Stimulated activated CD4-positive, alpha-beta T cell treated with anti-CD3 and anti-CD28 coated beads, Interleukin-1b, Interleukin-23, amount 100 ng/mL, for 48 hours (primary cell): Measurements from ENCODE around the gene SHANK1.

Experiments
- DNase-seq: peaks from one replicate; pipeline ENCODE4 v3.0.0-alpha.2; 2020

The SHANK1 gene

DNA sequence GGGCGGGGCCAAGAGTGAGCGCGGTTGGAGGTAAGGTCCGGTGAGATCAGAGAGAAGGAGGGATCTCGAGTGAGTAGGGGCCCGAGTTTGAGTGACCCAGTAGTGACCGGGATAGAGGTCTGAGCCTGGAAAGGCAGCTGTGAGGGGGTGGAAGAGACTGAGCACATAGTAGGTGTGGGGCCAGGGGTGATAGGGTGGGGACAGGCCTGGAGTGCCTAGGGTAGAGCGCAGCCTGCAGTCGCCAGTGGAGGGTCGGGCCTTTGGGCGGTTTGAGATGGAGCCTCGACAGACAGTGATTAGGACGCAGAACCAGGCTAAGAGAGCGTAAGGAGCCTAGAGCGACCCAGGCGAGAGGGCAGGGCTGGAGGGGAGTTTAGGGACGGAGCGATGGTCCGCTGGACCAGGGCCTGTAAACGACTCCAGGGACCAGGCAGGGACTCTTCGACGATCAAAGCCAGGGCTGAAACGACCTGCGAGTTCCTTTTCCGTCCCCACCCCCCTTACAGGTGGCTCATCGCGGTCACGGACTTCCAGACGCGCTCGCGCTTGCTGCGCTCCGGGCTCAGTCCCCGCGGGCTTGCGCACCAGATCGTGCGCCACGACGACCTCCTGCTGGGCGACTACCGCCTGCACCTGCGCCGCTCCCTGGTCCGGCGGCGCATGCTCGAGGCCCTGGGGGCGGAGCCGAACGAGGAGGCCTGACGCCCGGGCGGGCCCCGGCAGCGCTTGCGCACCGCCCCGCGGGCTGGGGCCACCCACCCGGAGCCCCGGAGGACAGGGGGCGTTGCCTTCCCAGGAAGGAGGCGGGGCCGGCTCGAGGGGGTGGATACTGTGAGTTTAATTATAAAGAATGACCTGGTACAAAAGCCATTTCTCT, 60.9 kb downstream of the SHANK1 start:
- DNase-seq, result peak; percentile 77

DNA sequence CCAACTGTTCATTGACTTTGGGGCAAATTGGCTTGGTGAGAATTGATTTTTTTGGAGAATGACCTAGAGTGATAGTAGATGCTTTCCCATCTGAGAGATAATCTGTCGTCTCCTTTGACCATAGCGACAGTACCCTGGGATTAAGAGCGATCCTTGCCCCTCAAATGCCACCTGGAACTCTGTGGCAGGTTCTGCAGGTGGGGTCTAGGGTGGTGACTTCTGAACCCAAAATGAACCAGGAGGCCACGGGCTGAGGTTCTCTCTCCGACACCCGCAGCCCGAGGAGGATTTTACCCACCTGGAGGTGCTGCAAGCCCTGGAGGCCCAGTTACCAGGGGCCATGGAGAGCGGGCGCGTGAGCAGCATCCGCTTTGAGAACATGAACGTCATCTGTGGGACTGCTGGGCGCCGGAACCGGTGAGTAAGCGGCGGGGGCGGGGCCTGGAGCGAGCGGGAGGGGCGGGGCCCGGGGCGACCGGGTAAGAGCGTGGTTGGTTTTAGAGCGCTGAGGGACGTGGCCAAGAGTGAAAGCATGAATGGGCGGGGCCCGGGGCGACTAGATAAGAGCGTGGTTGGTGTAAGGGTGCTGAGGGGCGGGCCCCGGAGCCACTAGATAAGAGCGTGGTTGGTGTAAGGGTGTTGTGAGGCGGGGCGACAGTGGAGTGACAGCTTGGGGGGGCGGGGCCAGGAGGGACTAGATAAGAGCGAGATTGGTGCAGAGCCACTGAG, 61.7 kb downstream of the SHANK1 start:
- peak; percentile 96 for DNase-seq

DNA sequence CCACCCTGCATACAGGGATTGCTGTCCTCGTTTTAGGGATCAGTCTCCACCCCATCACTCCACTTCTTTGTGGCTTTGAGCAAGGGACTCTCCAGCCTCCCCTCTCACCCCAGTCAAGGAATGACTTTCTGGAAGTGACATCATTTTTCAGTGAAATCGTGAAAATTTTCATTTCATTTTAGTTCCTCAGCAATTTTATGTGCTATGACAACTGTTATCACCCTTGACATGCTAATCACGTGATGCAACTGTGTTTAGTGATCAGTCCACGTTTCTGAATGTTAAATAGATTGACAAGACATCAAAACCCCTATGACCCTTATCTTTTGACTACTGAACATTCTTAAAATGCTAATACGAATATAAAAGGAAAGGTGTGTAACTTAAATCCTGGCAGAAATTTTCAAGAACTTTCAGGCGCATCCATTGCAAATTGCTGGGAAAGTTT, 62.4 kb downstream of the SHANK1 start:
- DNase-seq, result no peak

DNA sequence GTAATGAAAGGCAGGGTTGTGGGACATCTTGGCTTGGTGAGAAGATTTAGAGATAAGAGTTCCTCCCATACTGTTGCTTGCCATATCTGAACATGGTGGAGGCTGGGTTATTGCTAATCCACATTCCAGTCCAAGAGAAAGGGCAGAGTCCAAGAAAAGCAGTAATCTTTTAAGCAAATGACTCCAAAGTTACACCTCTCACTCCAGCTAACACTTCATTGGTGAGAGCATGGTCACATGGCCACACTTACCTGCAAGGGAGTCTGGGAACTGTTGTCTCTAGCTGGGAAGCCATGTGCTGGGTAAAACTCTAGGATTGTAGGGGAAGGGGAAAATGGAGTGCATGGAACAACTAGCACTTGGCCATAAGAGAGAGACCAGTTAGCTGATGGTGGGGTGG, 64.7 kb downstream of the SHANK1 start:
- DNase-seq, result no peak

DNA sequence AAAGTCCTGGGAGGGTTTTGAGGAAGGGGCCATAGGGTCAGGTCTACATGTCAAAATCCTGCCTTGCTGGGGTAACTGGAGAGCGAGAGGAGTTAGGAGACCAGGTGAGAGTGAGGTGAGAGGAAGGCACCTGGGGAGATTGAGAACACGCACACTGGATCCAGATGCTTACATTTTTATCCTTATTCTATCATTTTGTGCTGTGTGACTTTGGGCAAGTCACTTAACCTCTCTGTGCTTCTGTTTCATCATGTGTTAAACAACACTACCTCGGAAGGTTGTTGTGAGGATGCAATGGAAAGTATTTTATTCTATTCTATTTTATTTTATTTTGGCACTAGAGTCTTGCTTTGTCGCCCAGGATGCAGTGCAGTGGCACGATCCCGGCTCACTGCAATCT, 66.9 kb downstream of the SHANK1 start:
- no peak for DNase-seq

DNA sequence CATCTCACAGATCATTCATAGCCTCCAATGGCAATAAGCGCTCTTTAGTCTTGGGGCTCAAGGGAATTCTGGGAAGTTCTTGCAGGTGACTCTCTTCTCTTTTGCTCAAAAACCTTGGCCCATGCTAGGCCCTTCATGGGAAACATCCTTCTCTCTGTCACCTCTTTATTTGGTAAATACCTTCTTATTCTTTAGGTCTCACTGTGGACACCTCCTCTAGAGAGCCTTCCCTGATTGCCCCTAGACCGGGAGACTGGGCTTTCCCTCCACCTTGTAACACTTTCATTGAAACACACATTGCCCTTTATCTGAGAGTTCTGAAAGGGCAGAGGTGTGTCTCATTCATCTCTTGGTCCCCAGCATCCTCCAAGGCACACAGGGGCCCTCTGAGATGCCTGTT, 68.4 kb downstream of the SHANK1 start:
- no peak for DNase-seq

DNA sequence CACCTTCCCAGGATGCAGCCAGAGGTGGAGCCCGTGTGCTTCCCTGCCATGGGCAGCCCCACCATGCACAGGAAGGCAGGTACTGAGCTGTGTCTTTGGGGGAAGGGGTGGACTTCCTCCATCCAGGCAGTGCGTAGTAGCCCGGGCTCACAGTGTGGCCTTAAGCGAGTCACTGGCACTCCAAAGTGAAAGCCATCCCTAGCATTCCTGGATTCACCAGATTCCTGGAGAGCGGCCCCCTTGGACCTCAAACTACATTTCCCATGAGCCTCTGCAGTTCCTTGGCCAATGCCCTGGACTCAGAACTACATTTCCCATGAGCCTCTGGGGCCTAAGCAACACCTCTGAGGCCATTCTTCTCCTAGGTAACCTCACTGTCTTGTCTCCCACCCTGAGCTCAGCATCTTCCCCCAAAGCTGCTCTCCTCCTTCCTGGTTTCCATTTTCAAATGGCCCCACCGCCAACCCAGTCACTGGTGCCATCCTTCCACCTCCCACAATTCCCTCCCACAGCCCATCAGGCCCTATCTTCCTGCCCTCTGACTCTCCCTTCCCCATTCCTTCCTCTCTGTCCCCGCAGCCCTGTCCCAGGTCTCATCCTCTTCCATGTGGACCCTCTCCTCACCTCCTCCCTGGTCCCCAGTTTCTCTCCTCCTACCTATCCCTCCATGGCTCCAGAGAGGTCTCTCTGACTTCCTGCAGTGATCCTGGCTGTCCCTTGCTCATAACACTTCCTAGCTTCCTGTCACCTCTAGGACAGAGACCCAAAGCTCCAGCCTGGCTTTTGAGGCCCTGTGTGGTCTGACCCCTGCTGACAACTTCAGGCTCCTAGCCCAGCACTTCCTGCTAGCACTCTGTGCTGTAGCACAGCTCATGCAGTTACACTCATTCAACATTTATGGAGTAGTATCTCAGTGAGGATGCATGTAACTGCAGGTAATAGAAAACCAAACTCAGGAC, 69.9 kb downstream of the SHANK1 start, which contains the start of gene C19orf81:
C19orf81 (plus strand) TSS at position 13 of the 959 bp plus-strand sequence; CDS start at position 13, 0 bp downstream.
- no peak for DNase-seq

DNA sequence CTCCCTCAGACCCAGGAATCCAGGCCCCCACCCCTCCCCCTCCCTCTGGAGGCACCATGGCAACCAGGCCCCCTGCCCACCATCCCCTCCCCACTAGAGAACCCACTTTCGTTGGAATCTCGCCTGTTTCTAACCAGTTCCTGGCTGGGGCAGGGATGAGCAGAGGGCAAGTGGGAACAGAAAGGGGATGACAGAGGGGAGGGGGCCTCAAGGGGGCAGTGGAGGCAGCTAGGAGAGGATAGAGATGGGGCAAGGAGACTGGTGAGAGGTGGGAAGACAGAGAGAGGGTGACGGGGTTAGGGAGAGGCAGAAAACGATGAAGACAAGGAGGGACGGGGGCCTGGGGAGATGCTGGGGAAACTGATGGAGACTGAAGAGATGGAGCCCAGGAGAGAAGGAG, 70.9 kb downstream of the SHANK1 start:
- no peak for DNase-seq

DNA sequence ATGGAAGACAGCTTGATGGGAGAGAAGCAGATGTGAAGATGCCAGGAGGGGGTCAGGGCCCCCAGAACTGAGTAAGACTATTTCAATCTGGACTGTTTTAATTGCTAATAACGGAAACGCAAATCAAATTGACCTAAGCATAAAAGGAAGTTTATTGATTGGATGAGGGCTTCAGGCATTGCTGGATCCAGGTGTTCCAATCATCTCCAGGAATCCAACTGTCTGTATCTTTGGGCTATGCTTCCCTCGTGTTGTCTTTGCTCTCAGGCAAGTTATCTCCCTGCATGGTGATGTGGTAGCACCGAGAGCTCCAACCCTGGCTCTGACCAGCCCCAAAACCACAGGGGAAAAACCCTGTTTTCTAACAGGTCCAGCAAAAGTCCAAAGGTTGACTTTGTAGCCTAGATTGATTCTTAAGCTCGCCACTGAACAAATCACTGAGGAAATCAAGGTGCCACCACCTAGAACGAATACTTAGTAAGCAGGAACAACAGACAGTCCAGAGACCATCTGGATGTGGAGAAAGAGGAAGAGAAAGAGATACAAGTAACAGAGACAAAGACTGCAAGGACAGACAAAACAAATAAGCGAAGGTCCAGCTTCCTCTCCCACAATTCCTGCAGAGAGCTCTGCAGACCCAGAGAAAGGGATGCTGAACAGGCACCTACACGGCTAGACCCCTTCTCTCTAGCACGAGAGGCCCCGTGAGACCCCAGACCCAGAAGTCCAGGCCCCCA, 71.6 kb downstream of the SHANK1 start:
- DNase-seq, result no peak

DNA sequence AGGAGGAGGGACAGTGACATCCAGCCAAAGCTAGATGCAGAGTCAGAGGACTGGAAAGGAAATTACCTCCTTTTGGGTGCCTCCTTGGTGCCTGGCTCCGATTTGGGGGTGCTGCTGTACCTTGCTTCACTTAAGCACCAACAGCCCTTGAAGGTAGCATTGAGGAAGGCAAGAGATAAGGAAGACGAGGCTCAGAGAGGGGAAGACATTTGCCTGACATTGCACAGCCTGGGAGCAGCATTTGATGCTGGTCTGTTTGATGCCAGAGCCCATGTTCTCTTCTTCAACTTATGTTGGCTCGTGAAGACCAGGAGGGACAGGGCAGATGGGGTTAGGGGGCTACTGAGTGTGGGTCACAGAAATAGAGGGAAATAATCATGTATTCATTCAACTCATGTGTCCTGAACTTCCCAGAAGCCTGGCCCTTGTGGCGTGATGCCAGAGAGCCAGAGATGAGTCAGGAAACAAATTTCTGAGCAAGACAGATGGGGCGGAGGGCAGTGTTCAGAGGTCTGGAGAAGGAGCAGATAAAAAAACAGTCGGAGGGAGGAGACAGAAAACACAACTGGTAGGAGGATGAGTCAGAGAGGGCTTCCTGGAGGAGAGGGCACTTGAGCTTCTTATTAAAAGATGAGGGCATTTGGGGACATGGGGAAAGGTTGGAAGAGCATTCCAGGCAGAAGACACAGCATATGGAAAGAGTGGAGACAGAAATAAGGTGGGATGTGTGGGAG, 73.4 kb downstream of the SHANK1 start:
- DNase-seq, result no peak

DNA sequence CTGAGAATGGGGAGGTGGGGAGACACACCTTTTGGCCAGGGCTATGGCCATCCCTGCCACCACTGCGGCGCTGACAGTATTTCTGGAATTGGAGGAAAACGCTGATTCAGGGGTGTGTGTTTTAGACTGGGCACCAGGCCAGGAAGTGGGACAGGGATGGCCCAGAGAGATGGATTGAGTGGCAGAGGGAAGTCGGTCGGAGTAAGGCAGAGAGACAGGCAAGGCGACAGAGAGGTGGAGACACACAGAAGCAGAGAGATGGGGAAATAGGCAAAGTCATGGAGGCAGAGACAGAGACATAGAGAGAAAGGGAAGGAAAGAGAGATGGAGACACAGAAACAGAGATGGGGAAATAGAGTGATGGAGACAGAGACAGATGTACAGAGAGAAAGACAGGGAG, 74.5 kb downstream of the SHANK1 start:
- DNase-seq, result no peak

DNA sequence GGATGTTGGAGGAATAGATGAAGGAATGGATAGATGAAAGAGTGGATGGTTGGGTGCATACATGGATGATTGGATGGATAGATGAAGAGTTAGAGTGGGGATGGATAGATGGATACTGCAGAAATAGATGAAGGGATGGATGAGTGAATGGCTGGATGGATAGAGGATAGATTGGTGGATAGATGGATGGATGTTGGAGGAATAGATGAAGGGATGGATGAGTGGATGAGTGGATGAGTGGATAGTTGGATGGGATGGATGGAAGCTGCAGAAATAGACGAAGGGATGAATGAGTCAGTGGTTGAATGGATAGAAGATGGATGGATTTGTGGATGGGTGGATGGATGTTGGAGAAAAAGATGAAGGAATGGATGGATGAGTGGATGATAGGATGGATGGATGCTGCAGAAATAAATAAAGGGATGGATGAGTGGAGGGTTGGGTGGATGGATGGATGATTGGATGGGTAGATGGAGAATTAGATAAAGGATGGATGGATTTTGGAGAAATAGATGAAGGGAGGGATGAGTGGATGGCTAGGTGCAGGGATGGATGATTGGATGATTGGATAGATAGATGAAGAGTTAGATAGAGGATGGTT, 75.2 kb downstream of the SHANK1 start:
- no peak for DNase-seq

DNA sequence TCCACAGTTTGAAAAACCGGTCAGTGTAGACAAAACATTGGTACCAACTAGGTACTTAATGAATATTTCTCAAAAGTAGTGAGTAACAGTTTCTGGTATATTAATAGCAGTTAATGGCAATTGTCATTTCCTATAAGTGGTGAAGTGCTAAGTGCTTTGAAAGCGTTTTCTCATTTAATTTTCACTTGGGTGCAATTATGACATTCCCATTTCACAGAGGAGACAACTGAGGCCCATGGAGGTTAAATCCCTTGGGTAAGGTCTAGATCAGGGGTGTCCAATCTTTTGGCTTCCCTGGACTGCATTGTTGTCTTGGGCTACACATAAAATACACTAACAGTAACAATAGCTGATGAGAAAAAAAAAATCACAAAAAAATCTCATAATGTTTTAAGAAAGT, 79.2 kb downstream of the SHANK1 start:
- no peak for DNase-seq

DNA sequence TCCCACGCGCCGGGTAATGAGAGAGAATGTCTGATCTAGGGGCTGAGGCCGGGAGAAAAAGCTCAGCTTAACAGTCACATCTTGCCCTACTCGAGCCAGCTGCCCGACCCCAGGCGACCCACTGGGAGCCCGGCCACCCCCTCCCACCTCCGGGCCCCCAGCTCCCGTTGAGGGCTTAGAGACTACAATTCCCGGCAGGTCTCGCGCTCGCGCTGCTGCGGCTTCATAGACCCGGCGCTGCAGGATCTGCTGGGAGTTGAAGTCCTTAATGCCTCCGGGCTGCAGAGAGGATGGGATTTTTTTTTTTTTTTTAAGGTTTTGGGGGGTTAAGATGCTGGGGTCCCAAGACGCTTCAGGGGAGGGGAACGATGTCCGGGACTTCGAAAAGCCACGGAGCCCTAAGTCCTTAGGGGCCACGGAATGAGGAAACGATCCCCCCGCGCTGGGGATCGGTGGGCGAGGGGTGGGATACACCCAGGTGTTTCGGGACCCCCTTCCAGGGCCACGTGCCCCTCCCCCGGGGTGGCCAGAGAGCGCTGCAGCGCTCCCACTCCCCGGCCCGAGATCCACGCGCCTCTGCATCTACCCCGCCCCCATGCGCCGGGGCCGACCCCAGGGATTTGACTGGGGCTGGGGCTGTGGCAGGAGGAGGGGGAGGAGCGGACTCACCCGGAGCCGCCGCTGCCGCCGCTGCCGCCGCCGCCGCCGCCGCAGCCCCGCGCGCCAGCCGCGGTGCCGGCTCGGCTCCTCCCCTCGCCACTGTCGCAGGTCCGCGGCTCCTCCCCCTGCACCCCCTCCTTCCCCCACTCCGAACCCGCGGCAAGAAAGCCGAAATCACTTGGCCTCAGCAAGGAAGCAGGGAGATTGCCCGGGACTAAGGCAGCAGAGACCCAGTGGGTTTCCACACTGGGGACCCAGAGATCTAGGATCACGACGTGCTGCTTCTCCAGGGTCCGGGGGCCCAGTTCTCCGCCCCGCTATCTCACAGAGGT, 80.2 kb downstream of the SHANK1 start, which contains the start of gene SYT3:
SYT3 (minus strand) TSS at position 761 of the 992 bp plus-strand sequence. CDS start 2,470 bp downstream, outside the sequence.
- peak; percentile 33 for DNase-seq

DNA sequence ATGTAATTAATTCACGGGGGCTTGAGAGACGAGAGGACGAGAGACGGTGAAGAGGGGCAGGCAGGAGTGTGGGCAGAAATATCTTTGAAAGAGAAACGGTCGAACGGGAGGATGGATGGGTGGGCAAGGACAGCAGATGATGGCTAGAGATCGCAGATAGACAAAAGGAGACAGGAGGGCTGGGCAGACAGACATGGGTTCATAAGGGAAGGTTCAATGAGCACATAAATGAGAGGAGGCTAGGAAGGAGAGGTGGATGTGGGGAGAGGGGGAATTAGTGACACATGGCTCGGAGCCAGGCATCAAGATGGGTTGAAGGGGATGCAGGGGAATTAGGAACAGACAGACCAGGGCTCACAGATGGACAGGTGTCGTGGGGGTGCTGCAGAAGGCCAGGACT, 81.0 kb downstream of the SHANK1 start:
- DNase-seq, result no peak

DNA sequence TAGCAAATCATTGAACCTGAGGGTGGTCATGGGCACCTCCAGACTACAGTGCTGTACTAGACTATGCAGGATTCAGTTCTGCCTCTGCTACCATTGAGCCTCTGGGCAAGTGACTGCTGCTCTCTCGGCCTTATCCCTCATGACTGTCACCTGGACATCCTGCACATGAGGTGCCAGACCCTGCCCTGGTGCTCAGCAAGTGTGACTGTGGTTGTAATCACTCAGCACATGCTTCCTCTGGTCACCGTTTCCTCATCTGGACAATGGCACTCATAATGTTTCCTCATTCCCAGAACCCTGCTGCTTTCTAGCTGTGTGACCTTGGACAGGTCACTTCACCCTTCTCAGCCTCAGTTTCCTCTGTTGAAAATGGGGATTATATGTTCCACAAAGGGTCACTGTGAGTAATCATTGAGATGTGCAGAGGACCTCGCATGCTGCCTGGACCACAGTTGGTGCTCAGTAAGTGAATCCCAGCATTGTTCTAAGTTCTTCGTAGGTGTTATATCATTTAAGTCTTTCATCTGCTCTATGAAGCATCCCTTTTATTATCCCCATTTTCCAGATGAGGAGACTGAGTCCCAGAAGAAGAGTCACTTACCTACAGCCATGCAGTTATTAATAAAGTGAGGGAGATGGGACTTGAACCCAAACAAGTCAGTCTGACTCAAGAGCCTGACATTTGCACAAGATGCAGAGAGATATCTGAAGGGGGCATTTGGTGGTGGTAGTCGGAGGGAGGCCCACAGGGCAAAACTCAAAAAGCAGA, 83.1 kb downstream of the SHANK1 start:
- DNase-seq, result no peak

DNA sequence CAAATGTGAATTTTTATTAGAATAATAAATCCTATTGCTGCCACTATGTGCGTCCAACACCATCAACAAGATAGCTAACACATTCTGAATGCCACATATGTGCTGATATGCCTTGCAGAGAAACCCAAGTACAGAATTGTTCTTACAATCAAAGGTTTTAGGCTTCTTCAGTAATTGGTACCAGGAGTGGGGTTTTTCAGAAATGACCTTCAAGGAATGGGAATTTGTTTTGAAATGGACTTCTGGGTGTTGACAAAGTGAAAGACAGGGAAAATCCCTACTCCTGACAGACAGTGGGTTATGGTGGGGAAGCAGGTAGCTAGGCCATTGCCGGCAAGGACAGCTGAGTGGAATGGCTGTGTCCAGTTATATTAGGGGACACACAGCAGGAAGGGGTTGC, 85.6 kb downstream of the SHANK1 start:
- DNase-seq, result no peak

DNA sequence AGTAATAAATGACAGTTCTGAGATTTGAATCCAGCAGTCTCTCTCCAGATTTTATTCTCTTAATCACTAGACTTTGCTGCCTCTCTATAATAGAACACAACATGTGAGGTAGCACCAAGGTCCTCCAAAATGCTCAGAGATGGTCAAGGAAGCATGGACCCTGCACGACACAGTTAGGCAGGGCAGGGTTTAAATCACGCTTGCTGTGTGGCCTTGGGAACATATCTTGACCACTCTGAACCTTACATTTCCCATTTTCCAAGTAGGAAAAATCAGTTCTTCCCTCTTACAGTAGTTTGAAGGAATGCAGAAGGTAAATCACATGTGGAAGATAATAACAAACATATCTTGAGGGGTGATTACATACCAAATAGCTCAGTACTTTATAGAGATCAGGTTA, 86.2 kb downstream of the SHANK1 start:
- no peak for DNase-seq
